ENCODE measurements around the gene TMEM131L.

DNA sequence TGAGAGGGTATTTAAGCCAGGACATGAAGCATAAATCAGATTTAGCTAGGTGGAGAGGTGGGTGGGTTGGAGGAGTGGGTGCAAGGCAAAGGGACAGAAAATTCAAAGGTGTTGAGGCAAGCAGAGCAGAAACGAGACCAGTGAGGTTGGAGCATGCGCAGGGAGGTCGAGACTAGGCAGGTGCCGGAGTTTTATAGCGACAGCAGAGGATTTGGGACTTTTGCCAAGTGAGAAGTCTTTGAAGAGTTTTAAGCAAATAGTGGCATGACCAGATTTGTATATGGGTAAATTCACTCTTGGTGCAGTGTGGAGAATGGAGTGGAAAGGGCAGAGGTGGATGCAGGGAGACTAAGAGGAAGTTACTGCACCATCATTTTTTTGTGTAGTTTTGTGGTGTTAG lies 110.9 kb downstream of the TMEM131L start:
- TF ChIP-seq, protein P1, sequence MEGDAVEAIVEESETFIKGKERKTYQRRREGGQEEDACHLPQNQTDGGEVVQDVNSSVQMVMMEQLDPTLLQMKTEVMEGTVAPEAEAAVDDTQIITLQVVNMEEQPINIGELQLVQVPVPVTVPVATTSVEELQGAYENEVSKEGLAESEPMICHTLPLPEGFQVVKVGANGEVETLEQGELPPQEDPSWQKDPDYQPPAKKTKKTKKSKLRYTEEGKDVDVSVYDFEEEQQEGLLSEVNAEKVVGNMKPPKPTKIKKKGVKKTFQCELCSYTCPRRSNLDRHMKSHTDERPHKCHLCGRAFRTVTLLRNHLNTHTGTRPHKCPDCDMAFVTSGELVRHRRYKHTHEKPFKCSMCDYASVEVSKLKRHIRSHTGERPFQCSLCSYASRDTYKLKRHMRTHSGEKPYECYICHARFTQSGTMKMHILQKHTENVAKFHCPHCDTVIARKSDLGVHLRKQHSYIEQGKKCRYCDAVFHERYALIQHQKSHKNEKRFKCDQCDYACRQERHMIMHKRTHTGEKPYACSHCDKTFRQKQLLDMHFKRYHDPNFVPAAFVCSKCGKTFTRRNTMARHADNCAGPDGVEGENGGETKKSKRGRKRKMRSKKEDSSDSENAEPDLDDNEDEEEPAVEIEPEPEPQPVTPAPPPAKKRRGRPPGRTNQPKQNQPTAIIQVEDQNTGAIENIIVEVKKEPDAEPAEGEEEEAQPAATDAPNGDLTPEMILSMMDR (IDR thresholded peaks at IDR 0.05; ENCODE audit: insufficient read depth, low read depth, low read length) = no peak
- no peak for TF ChIP-seq EZH2 (IDR thresholded peaks at IDR 0.05; ENCODE audit: insufficient read depth, low read length)

Measured in astrocyte (in vitro differentiated cells and primary cell).